GM18873 (cell line): ENCODE measurements around the gene HIGD1A.

Source experiments
- ATAC-seq: cut with Tn5 transposase; IDR thresholded peaks from one replicate; pipeline ENCODE4 v1.9.1; 2021; ENCODE audit warnings: mild to moderate bottlenecking, moderate library complexity, moderate number of reproducible peaks; ENCODE audit not compliant: unreplicated experiment, low FRiP score

HIGD1A gene

GRCh38 chr3:42804106-42804830, at the start of gene HIGD1A:
TSS of gene HIGD1A (minus strand) at chr3:42804490. CDS start at chr3:42794253, 10,237 bp downstream.
- peak; percentile 97 for ATAC-seq

DNA sequence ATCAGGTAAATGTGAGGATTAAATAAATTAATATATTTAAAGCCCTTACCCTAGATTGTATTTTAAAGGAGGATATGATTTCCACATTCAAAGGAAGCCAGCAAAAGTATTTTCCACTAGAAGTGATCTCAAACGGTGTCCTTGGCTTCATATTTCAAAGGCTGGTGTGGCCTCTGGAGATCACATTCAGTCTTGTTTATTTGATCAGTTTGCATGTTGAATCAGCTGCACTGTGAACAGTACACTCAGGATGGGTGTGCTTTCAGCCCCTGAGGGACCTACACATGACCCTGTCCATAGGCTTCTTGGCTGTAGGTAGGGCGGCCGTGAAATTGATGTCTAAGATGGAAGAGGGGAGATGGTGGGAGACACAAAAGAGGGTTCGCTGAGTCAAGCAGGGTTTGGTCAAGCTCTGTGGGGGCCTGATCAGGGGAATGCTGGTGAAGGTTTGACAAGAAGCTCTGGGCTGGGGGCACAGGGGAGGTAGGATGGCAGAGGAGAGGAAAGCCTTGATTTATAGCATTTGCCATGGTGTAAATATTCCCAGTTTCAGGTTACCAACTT, 49.5 kb upstream of the HIGD1A start:
- ATAC-seq: no peak

- ATAC-seq: no peak
Observed at GRCh38 chr3:42853056-42853455, 48.8 kb upstream of the HIGD1A start.

DNA sequence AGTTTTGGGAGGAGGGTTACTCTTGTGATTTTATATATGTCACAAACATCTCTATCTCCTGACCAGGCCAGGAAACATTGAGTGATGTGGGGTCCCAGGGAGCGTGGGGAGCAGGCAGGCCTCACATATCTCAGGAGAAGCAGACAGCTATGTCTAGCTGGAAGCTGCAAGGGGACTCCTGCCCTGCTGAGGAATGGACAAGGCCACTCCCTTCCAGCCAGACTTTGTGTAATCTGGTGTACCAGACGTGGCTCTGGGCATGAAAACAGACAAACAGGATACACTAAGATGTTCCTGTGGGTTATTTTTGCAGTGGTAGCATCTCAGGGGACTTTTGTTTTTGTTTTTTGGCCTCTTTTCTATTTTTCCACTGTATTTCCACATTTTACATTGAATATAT, 48.2 kb upstream of the HIGD1A start:
- ATAC-seq: no peak

- ATAC-seq: no peak
Observed at GRCh38 chr3:42851228-42851834, 47.0 kb upstream of the HIGD1A start.

DNA sequence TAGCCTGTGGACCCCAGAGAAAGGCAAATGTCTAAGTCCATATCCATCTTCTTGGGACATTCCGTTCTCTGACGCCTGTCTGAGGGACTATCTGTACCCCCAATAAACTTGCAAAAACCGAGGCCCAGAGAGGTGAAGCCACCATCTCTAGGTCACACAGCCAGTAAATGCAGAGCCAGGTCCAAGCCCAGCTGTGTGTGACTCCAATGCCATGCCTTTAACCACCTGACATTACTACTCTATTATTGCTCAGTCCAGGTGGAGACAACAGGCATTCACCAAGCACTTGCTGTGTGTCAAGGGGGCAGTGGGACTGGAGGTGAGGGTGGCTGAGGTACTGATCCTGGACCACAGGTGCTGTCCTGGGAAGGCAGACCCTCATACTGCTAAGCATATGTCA, 46.0 kb upstream of the HIGD1A start:
- ATAC-seq: no peak

- ATAC-seq: no peak
Observed at GRCh38 chr3:42849017-42849416, 44.7 kb upstream of the HIGD1A start.

DNA sequence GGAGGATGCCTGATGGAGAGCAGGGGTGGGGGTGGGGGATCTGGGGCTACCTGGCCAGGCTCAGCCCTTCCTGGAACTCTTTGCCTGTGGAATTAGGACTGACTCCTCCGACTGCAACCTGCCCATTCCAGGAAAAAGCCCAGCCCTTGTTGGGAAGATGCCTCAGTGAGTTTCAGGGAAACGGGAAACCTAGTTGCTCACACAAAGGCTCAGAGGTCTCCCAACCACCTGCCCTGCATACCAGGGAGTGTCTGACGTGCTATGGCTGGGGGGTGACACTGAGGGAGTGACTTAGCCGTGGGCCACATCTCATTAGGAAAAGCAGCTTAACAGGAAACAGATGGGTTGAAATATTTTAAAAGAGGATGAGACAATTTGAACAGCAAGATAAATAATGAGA, 43.4 kb upstream of the HIGD1A start:
- ATAC-seq: no peak

DNA sequence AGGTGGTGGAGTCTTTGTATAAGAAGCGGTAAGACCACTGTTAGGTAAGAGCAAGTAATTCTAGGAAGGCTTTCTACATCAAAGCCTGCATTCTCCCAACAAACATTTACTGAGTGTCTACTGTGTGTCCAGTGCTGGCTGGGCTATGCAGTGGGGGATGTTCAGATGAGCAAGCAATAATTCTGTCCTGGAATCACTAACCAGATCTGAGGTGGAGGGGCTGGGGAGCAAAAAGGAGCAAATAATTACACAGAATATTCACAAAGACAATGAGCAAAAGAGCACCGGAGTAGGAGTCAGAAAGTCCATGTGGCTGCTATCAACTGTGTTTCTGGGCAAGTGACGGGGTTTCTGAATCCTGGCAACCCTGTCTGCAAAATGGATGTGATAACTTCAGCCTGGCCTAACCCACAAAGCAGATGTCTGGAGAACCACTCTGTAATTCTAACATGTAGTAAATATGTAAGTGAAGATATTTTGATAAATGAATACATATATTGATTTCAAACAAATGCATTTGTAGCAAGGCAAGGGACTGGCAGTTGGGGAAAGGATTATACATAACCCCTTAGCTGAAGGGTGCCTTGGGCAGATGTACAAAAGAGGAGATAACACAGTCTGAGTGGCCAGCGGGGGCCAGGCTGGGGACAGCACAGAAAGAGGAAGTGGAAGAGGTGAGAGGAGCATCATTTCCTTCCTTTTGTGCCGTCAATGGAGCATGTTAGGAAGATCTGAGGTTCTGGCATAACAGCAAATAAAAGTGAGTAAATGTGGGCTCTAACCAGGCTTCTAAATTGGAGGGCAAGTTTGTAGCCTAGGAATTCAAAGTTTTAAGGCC, 42.6 kb upstream of the HIGD1A start:
- no peak for ATAC-seq

DNA sequence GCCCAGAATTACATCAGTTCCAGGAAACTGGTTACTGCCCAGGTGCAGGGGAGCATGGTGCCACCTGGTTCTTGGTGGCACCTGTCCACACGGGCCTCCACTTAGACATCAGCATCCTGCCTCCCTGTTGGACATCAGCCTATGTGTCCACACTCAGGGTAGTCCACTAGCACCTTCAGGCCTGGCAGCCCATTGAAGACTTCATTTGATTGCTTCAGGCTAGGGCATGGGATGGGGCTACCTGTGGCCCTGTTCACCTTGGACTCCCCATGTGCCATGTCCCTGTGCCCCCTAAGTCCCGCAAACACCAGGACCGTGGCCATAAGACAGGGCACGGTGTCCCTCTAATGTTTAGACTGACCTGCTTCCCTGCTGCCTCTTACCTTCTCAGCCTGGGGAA, 40.5 kb upstream of the HIGD1A start:
- ATAC-seq: no peak

GRCh38 chr3:42844412-42844713, 40.1 kb upstream of the HIGD1A start:
- ATAC-seq: no peak

- no peak for ATAC-seq
Observed at GRCh38 chr3:42843713-42844411, 39.6 kb upstream of the HIGD1A start.

DNA sequence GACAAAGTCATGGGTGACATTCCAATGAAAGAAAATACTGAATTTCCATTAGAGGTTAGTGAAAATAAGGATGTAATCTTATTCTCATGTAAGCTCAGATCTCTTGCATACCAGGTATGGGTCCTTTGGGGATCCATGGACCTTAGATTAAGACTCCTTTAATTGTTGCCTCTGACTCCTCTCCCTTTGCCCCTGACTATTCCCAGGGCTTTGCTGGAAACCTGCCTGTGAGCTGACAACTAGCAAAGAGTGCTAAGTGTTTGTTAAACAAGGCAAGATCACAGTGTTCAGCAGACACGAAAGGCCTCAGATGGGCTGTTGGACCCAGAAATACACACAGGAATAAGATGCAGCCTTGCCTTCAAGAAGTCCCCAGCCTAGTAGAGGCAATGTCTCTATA, 37.0 kb upstream of the HIGD1A start:
- ATAC-seq: no peak

DNA sequence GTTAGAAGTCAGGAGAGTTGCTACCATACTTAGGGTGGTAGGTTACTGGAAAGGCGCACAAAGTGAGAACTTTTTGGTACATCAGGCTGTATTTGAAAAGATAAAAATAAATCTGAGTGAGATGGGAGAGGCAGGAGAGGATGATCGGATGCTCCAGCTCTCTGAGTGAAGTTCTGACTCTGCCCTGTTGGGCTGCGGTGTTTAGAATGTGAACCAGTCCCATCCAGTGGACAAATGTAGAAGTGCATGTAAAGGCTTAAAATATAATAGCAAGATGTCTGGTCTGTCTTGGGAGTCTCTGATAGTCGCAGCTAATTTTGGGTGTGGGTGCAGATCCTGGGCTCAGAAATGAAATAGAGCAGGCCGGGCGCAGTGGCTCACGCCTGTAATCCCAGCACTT, 35.3 kb upstream of the HIGD1A start:
- ATAC-seq: peak; percentile 95

DNA sequence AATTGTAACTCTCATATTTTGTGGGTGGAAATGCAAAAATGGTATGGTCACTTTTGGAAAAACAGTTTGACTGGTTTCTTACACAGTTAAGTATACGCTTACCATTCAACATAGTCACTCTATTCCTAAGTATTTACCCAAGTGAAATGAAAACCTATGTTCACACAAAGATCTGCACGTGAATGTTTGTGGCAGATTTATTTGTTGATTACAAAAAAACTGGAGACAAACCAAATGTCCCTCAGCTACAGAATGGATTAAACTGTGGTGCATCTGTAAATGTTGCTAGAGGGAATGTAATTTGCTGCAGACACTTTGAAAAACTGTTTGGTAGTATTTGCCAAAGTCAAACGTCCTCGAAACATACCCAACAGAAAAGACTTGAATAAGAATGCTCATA, 34.3 kb upstream of the HIGD1A start:
- ATAC-seq: no peak

- ATAC-seq: no peak
Observed at GRCh38 chr3:42836150-42837123, 32.1 kb upstream of the HIGD1A start.

GRCh38 chr3:42831321-42831713, 27.0 kb upstream of the HIGD1A start:
- no peak for ATAC-seq

GRCh38 chr3:42830437-42831320, 26.4 kb upstream of the HIGD1A start:
- ATAC-seq: no peak
